ENCODE data around the gene GSTA4.
A peak's percentile ranks its signal among the peaks of the same experiment; 100 is the strongest.
"Not testable (repeated sequence)": the region's sequence is repeated elsewhere in the genome, so short reads cannot be mapped to it uniquely, and the experiment has no call there.

Gene GSTA4

GRCh38 chr6:53010504-53010903 lies 15.4 kb upstream of the GSTA4 start:
- Histone ChIP-seq H3K36me3 (ENCODE audit: control insufficient read depth in 1 of 2, insufficient read depth in 2 of 2, low read length in 2 of 2) (peaks cover 9 to 23% of the 10 kb centered on the region in 2 experiments), H3K9me3 (ENCODE audit: insufficient read depth, low read depth, low read length) (no peaks in the 10 kb centered on the region), H3K4me1 (ENCODE audit: control insufficient read depth in 1 of 2, insufficient read depth in 2 of 2, low read length in 2 of 2) (peaks cover 6 to 16% of the 10 kb centered on the region in 2 experiments), H3K27ac (ENCODE audit: low read depth, low read length) (no peak overlapping the region), H2BK5ac (ENCODE audit: low read depth, low read length, poor library complexity) (no peak overlapping the region), H3K4me3 (ENCODE audit: low read depth, low read length) (no peak overlapping the region), H3K18ac (ENCODE audit: low read length) (no peak overlapping the region), H2BK12ac (ENCODE audit: low read length) (no peak overlapping the region), H3K79me1 (ENCODE audit: low read length) (peaks cover 5% of the 10 kb centered on the region), H3K4ac (ENCODE audit: low read depth, low read length) (no peak overlapping the region), H3K14ac (ENCODE audit: low read length) (no peak overlapping the region), H3K4me2 (ENCODE audit: low read length) (no peak overlapping the region), H4K8ac (ENCODE audit: low read depth, low read length) (no peak overlapping the region), H3K9ac (ENCODE audit: low read length) (no peak overlapping the region), H3K79me2 (ENCODE audit: control insufficient read depth, insufficient read depth, low read length, poor library complexity) (peaks cover 2% of the 10 kb centered on the region), H2AFZ (ENCODE audit: insufficient read depth, low read length, poor library complexity) (no peak overlapping the region), H3K27me3 (ENCODE audit: insufficient read depth, low read length) (no peaks in the 10 kb centered on the region), H4K91ac (ENCODE audit: low read depth, low read length) (no peak overlapping the region), H2BK120ac (ENCODE audit: insufficient read depth, low read length, poor library complexity) (peak overlapping the region; percentile 30), H2AK5ac (ENCODE audit: low read length) (no peak overlapping the region), H4K12ac (ENCODE audit: low read depth, low read length) (no peak overlapping the region), H3K23ac (ENCODE audit: low read length) (no peak overlapping the region)
- no peak for DNase-seq
- WGBS (ENCODE audit: extremely low coverage, insufficient coverage, insufficient read length): no CpG with 5 or more reads among the region's 1 CpG

DNA sequence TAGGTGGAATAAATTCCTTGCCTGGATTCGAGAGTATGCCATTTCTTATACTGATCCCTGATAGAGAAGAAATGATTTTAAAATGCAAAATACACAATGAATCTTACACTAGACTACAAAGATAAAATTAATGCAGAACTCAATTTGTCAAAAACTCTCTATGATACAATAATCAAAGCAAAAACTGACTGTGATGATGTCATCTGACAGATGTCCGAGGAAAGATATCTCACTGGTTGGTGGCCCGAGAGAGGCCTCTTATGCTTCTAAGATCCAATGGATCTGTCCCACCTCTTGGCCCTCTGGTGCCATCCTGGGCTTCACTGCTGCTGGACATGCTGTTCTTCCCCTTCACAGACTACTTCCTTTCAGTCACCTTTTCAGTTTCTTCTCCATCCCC lies 14.4 kb upstream of the GSTA4 start:
- Histone ChIP-seq H4K8ac (ENCODE audit: low read depth, low read length) (no peak overlapping the region), H3K23ac (ENCODE audit: low read length) (no peak overlapping the region), H2BK5ac (ENCODE audit: low read depth, low read length, poor library complexity) (no peak overlapping the region), H2BK120ac (ENCODE audit: insufficient read depth, low read length, poor library complexity) (no peak overlapping the region), H3K4me3 (ENCODE audit: low read depth, low read length) (no peak overlapping the region), H3K4me1 (ENCODE audit: control insufficient read depth in 1 of 2, insufficient read depth in 2 of 2, low read length in 2 of 2) (peaks cover 6 to 14% of the 10 kb centered on the region in 2 experiments), H3K4ac (ENCODE audit: low read depth, low read length) (no peak overlapping the region), H3K79me1 (ENCODE audit: low read length) (peaks cover 5% of the 10 kb centered on the region), H3K14ac (ENCODE audit: low read length) (no peak overlapping the region), H3K9ac (ENCODE audit: low read length) (no peak overlapping the region), H2AK5ac (ENCODE audit: low read length) (no peak overlapping the region), H2BK12ac (ENCODE audit: low read length) (no peak overlapping the region), H3K79me2 (ENCODE audit: control insufficient read depth, insufficient read depth, low read length, poor library complexity) (peaks cover 2% of the 10 kb centered on the region), H3K18ac (ENCODE audit: low read length) (no peak overlapping the region), H3K4me2 (ENCODE audit: low read length) (no peak overlapping the region), H3K27ac (ENCODE audit: low read depth, low read length) (no peak overlapping the region), H3K9me3 (ENCODE audit: insufficient read depth, low read depth, low read length) (no peaks in the 10 kb centered on the region), H2AFZ (ENCODE audit: insufficient read depth, low read length, poor library complexity) (no peak overlapping the region), H3K36me3 (ENCODE audit: control insufficient read depth in 1 of 2, insufficient read depth in 2 of 2, low read length in 2 of 2) (peaks cover 12 to 26% of the 10 kb centered on the region in 2 experiments), H3K27me3 (ENCODE audit: insufficient read depth, low read length) (no peaks in the 10 kb centered on the region), H4K91ac (ENCODE audit: low read depth, low read length) (no peak overlapping the region), H4K12ac (ENCODE audit: low read depth, low read length) (no peak overlapping the region)
- DNase-seq: no peak
- WGBS (ENCODE audit: extremely low coverage, insufficient coverage, insufficient read length): no CpG with 5 or more reads among the region's 3 CpGs

- Histone ChIP-seq H4K91ac (ENCODE audit: low read depth, low read length) (no peak overlapping the region), H2BK120ac (ENCODE audit: insufficient read depth, low read length, poor library complexity) (no peak overlapping the region), H3K4me2 (ENCODE audit: low read length) (no peak overlapping the region), H3K9me3 (ENCODE audit: insufficient read depth, low read depth, low read length) (no peaks in the 10 kb centered on the region), H3K36me3 (ENCODE audit: control insufficient read depth in 1 of 2, insufficient read depth in 2 of 2, low read length in 2 of 2) (peaks cover 12 to 26% of the 10 kb centered on the region in 2 experiments), H3K79me1 (ENCODE audit: low read length) (peaks cover 5% of the 10 kb centered on the region), H3K23ac (ENCODE audit: low read length) (no peak overlapping the region), H3K14ac (ENCODE audit: low read length) (no peak overlapping the region), H2BK5ac (ENCODE audit: low read depth, low read length, poor library complexity) (no peak overlapping the region), H3K79me2 (ENCODE audit: control insufficient read depth, insufficient read depth, low read length, poor library complexity) (peaks cover 2% of the 10 kb centered on the region), H3K27ac (ENCODE audit: low read depth, low read length) (no peak overlapping the region), H2AFZ (ENCODE audit: insufficient read depth, low read length, poor library complexity) (no peak overlapping the region), H2BK12ac (ENCODE audit: low read length) (no peak overlapping the region), H2AK5ac (ENCODE audit: low read length) (no peak overlapping the region), H4K12ac (ENCODE audit: low read depth, low read length) (no peak overlapping the region), H3K18ac (ENCODE audit: low read length) (no peak overlapping the region), H4K8ac (ENCODE audit: low read depth, low read length) (no peak overlapping the region), H3K4ac (ENCODE audit: low read depth, low read length) (no peak overlapping the region), H3K27me3 (ENCODE audit: insufficient read depth, low read length) (no peaks in the 10 kb centered on the region), H3K9ac (ENCODE audit: low read length) (no peak overlapping the region), H3K4me1 (ENCODE audit: control insufficient read depth in 1 of 2, insufficient read depth in 2 of 2, low read length in 2 of 2) (peaks cover 6 to 14% of the 10 kb centered on the region in 2 experiments), H3K4me3 (ENCODE audit: low read depth, low read length) (no peak overlapping the region)
- DNase-seq: no peak
- no CpG with 5 or more reads among the region's 2 CpGs for WGBS (ENCODE audit: extremely low coverage, insufficient coverage, insufficient read length)
Observed at GRCh38 chr6:53009056-53009455, 14.0 kb upstream of the GSTA4 start.

- not testable (repeated sequence) for H3K23ac ChIP-seq (ENCODE audit: low read length); H3K79me1 ChIP-seq (ENCODE audit: low read length); H3K9me3 ChIP-seq (ENCODE audit: insufficient read depth, low read depth, low read length); H4K8ac ChIP-seq (ENCODE audit: low read depth, low read length); H3K4me3 ChIP-seq (ENCODE audit: low read depth, low read length); H3K27me3 ChIP-seq (ENCODE audit: insufficient read depth, low read length); H3K4me2 ChIP-seq (ENCODE audit: low read length); H2BK120ac ChIP-seq (ENCODE audit: insufficient read depth, low read length, poor library complexity); H3K27ac ChIP-seq (ENCODE audit: low read depth, low read length); H4K91ac ChIP-seq (ENCODE audit: low read depth, low read length); H3K79me2 ChIP-seq (ENCODE audit: control insufficient read depth, insufficient read depth, low read length, poor library complexity); H2AFZ ChIP-seq (ENCODE audit: insufficient read depth, low read length, poor library complexity); H3K4ac ChIP-seq (ENCODE audit: low read depth, low read length); H3K9ac ChIP-seq (ENCODE audit: low read length); H3K14ac ChIP-seq (ENCODE audit: low read length); H4K12ac ChIP-seq (ENCODE audit: low read depth, low read length); H2BK5ac ChIP-seq (ENCODE audit: low read depth, low read length, poor library complexity); DNase-seq; H2BK12ac ChIP-seq (ENCODE audit: low read length); H2AK5ac ChIP-seq (ENCODE audit: low read length); H3K18ac ChIP-seq (ENCODE audit: low read length)
- Histone ChIP-seq H3K4me1 (ENCODE audit: control insufficient read depth in 1 of 2, insufficient read depth in 2 of 2, low read length in 2 of 2) (peaks cover 6 to 11% of the 10 kb centered on the region in 2 experiments), H3K36me3 (ENCODE audit: control insufficient read depth in 1 of 2, insufficient read depth in 2 of 2, low read length in 2 of 2) (peaks cover 8 to 26% of the 10 kb centered on the region in 2 experiments)
- WGBS (ENCODE audit: extremely low coverage, insufficient coverage, insufficient read length): no CpG with 5 or more reads among the region's 4 CpGs
Observed at GRCh38 chr6:53008192-53008687, 13.2 kb upstream of the GSTA4 start.
